Stimulated activated CD4-positive, alpha-beta T cell treated with anti-CD3 and anti-CD28 coated beads, Interleukin-12 subunit alpha, Interleukin-12 subunit beta, amount 100 ng/mL, for 48 hours (primary cell): ENCODE data around the gene POLD1.

ENCODE experiments used
- DNase-seq, 3 donors: peaks; one replicate each; pipeline ENCODE4 v3.0.0-alpha.2; 2020; ENCODE audit warnings: low read depth in 2 of 3, low spot score in 1 of 3

POLD1 gene

GRCh38 chr19:50365434-50366306 is 18.5 kb upstream of the POLD1 start, which contains the start of gene NAPSA:
NAPSA (minus strand) TSS chr19:50365639; CDS start chr19:50365621, 18 bp downstream.
- DNase-seq, result no peak

GRCh38 chr19:50368649-50369570 is 15.2 kb upstream of the POLD1 start:
- peak; percentile 68 to 85 (median 70) for DNase-seq

- no peak for DNase-seq
These were observed 12.2 kb upstream of the POLD1 start for GRCh38 chr19:50371914-50372475.

- DNase-seq, result peak; percentile 90 to 98 (median 91)
These were observed 7.7 kb upstream of the POLD1 start, which contains the start of gene NR1H2 for GRCh38 chr19:50376166-50377050. NR1H2 (plus strand) TSS chr19:50376457; CDS start chr19:50377606, 1,149 bp downstream.

GRCh38 chr19:50377051-50377461 is 7.1 kb upstream of the POLD1 start:
- DNase-seq, result peak in 1 of 3 donors; percentile 36

GRCh38 chr19:50377517-50377916 is 6.6 kb upstream of the POLD1 start:
- no peak for DNase-seq

- no peak for DNase-seq
These were observed 5.8 kb upstream of the POLD1 start for GRCh38 chr19:50378169-50378862.

- no peak for DNase-seq
These were observed 5.3 kb upstream of the POLD1 start for GRCh38 chr19:50378863-50379236.

GRCh38 chr19:50379602-50380001 is 4.5 kb upstream of the POLD1 start:
- no peak for DNase-seq

- DNase-seq, result no peak
These were observed 4.0 kb upstream of the POLD1 start for GRCh38 chr19:50380137-50380536.

GRCh38 chr19:50380751-50381151 is 3.4 kb upstream of the POLD1 start:
- DNase-seq, result no peak

- no peak for DNase-seq
These were observed 2.0 kb upstream of the POLD1 start for GRCh38 chr19:50381881-50382729.

GRCh38 chr19:50383001-50383851 is 921 bp upstream of the POLD1 start:
- DNase-seq, result no peak

GRCh38 chr19:50384685-50385535 is 763 bp downstream of the POLD1 start:
- no peak for DNase-seq

GRCh38 chr19:50387176-50387867 is 3.2 kb downstream of the POLD1 start:
- DNase-seq, result no peak

GRCh38 chr19:50387868-50388245 is 3.7 kb downstream of the POLD1 start:
- no peak for DNase-seq
